Stimulated activated CD4-positive, alpha-beta T cell treated with anti-CD3 and anti-CD28 coated beads, Interleukin-4, amount 100 ng/mL, for 1 hour (primary cell): ENCODE measurements around the gene LPP.

ENCODE experiments used
- DNase-seq: peaks from one replicate; pipeline ENCODE4 v3.0.0-alpha.2; 2020

The LPP gene

DNA sequence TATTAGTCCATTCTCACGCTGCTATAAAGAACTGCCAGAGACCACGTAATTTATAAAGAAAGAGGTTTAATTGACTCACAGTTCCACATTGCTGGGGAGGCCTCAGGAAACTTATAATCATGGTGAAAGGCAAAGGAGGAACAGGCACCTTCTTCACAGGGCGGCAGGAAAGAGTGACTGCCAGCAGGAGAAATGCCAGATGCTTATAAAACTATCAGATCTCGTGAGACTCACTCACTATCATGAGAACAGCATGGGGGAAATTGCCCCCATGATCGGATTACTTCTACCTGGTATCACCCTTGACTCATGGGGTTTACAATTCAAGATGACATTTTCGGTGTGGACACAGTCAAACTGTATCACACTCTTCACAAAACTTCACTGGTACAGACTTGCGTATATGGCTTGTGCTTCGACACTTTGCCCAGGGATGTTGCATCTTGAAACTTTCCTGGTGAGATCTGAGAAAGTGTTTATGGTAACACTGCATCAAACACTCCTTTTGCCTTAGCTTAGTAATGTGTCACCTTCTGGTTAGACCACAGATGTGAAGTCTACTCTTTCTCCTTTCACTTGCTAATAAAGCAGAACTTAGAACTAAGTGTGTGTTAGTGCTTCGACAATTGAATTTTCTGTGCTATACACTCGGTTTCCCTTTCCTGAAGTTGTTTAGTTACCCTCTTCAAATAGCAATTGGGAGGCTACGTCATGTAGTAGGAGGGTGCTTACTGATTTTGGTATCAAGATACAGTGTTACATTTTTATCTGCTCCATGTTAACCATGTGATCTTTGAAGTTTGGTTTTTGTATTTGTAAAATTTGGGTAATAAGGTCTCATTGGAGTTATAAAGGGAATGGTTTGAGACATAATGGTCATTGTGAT is 185.7 kb downstream of the LPP start:
- DNase-seq, result peak; percentile 14

DNA sequence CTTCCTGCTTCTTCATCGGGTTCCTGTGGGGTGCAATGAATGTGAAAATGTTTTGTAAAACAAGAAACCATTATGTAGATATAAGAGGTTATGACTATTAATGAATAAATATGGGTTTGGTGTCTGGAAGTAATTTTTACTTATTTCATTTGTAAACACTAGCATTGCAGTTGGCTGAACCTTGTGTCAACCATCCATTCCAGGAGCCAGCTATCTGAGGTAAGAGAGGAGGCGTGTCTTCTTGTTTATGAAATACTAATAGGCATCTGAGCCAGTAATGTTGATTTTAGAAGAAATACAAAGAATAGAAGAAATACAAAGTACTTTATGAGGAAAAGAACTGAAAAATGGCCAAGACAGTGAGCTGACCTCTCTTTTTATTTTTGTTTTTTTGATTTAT is 187.5 kb downstream of the LPP start:
- no peak for DNase-seq

DNA sequence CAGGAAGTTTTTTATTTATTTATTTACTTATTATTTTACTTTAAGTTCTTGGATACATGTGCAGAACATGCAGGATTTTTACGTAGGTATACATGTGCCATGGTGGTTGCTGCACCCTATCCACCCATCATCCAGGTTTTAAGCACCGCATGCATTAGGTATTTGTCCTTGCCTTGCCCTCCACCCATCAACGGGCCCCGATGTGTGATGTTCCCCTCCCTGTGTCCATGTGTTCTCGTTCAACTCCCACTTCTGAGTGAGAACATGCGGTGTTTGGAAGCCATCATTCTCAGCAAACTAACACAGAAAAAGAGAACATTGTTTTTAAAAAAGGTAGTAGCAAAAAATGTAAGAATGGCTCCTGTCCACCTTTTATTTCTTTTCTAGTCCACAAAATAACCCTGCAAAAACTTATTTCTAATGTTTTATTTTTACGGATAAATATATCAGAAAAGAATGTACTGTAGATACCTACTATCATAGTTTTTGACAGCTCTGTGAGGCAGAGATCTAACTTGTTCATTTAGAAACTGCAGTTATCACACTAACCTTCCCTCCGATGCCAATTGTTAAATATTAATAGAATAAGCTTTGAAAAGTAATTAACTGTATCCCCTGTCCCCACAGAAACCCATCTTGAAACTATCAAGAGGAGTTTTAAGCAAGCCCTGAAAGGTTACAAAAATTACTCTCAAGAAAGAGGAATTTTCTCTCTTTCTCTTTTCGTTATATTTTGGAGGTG is 189.2 kb downstream of the LPP start:
- DNase-seq, result no peak

DNA sequence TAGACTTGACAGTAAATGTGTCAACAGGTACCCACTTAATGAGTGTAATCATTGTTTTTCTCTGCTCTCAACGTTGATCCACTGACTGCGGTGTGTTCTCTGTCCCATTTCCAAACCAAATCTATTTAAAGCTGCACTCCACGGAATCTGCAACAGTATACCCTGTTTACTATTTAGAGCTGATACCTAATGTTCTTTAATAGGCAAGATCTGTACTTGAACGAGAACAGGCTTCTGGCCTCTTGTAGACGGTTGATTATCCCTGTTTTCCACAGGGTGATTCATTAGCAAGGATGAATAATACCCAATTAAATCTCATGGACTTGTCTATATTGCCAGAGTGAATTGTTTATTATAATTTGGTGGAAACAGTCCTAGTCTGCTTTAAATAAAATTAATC is 189.9 kb downstream of the LPP start:
- DNase-seq, result no peak

DNA sequence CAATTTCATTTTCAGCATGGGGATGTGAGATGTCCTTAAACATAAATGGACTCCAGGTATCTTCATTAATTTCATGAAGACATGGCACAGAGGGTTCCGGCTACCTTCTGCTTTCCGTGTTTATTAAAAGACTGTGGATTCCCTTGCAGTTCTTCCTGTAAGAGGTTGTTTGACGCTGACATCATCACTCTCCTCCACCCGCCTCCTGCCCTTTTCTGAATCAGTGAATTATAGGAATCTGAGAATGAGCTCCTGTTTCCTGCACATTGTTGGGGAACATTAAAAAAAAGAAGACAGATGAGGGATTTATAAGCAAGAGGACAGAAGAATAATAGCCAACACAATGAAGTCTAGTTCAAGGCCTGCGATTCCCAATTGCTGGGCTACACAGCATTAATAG is 191.3 kb downstream of the LPP start:
- no peak for DNase-seq

DNA sequence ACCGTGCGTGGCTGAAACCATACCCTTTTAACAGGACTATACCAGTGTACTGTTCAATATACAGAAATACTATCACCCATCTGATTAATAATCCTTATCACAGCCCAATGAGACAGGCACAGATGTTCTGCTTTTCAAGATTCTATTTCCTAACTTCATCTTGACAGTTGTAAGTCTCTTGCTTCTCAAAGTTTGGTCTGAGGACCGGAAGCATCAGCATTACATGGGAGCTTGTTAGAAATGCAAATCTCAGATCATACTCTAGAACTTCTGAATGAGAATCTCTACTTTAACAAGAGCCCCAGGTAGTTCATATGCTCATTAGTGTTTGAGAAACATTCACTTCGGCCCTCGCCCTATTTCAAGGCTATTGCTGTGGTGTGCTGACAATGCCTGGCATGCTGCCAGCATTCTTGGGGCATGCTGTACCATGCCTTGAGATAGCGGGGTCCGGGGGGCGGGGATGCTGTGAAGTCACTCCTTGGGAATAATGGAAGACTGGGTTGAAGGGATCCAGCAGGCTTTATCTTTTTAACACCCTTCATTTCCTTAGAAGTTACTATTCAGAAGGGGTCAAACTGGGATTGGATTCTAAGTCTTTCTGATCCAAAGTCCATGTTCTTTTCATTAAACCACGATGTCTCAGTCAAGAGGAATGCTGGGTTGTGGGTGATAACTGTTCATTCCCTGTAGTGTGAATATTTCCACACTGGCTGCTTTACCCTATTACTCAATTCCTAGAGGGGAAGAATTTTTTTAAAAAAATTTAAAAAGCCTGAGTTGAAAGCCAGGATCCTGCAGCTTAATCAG is 194.7 kb downstream of the LPP start:
- no peak for DNase-seq

DNA sequence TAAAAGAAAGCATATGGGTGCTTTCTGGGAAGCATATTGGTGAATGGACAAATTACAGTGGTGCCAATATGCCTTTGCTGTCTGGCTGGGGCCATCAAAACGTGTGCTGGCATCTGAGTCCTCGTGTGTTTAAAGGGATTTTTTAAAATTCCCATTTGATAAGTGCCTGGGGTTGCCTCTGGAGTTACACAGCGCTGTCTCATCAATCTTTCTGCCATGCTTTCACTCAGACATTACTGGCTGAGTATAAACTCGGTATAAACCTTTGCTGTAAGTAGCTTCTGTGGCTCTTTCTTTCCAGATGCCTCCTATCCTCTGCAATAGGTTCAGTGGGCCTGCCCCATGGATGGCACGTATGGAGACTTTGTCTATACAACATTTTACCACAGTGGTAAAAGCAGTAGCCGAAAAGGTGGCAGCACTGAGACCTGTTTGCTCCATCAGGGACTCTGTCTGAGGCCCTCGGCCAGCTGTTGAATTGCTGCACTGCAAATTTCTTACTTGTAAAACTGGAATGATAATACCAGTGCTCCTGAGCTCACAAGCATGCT is 195.5 kb downstream of the LPP start:
- no peak for DNase-seq

DNA sequence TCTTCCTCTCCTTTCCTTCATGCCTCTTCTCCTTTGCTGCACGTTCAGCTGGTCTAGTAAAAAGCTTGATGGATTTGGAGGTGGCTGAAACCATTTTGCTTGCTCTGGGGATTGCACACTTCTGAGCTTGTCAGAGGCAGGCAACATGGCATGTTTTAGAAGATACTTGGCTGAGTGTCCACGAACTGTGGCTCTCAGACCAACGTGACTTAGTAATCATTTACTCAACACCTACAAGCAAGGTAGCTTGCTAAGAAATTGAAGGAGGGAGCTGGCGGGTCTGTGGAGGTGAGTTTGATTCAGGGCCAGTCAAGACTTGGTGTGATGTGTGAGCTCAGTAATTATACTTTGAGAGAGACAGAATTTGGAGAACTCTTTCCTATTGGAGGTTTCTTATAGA is 196.0 kb downstream of the LPP start:
- DNase-seq, result no peak

DNA sequence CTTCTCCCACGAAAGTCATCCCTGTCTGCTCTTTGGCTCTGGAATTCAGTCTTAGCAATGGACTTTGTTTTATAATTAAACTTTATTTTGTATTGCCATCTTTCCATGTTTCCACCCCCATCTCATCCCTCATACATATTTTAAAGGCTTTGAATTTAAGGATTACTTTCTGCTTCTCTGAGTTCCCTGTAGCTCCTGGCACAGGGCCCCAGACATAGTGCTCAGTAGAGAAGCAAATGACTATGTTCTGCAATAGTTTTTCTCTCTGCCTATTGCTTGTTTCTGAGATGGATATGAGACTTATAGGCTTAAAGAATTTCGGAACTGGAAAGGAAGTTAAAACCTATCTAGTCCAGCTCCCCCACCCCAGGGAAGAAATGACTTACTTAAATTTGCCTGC is 197.0 kb downstream of the LPP start:
- no peak for DNase-seq

DNA sequence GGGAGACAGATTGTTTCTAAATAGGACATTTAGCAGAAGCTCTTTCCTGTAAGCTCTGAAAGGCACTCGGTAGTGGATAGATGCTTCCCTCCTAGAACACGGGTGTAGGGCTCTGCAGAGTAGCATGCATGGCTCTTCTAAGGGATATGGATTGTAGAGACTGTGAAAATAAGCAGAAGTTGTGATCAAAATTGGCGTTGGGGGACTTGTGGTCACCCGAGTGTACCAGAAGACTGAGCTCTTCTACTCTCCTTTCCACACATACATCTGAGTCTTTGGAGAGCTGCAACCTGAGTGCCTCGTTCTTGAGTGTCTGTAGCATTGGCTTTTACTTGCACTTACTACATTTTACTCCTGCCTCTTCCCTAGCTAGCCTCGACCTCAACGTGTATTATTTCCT is 197.7 kb downstream of the LPP start:
- no peak for DNase-seq

DNA sequence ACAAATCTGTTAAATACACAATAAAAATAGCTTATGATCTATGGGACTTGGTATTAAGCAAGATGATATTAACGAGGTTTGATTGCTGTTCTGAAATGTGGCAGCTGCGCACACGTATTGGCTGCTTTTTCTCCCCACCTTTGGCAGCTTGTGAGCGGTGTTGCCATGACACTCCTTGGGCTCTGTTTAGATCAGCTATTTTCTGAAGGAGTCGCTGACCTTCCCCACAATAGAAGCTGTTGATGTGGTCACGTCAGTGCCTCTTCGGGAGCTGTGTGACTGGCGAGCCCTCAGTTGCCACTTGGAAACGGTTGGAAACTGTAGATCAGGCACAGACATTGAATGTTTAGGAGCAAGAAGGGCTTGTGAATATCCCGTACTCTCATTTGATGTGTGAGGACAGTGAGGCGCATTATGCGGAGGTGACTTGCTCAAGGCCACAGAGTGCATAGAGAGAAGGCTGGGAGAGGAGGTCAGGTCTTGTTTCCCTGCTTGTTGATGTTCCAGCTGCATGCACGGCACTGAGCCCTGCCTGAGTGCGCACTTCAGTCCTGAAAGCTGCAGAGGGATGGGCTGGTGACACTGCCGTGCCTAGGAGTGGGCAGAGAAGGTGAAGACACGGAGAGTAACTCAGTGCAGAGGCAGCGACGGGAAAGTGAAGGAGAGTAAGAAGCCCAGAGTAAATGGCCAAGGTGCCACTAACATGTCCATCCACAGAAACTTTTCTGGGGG is 198.4 kb downstream of the LPP start:
- no peak for DNase-seq

DNA sequence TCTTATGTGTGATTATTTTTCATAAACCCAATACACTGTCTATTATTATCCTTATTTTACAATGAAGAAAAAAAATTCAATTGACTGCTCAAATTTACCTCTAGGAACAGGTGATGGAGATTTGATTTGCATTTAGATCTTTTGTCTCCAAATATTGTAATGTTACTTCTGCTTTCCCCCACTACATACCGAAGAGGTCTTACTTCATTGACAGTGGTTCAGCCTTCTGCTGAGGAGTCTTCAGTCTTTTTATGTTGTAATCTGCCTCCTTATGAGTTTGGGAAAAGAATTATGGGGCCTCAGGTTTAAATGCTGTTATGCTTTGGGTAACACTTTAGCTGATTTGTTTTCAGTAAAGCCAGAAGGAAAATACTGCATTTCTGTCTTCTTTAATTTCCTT is 199.5 kb downstream of the LPP start:
- DNase-seq, result no peak

DNA sequence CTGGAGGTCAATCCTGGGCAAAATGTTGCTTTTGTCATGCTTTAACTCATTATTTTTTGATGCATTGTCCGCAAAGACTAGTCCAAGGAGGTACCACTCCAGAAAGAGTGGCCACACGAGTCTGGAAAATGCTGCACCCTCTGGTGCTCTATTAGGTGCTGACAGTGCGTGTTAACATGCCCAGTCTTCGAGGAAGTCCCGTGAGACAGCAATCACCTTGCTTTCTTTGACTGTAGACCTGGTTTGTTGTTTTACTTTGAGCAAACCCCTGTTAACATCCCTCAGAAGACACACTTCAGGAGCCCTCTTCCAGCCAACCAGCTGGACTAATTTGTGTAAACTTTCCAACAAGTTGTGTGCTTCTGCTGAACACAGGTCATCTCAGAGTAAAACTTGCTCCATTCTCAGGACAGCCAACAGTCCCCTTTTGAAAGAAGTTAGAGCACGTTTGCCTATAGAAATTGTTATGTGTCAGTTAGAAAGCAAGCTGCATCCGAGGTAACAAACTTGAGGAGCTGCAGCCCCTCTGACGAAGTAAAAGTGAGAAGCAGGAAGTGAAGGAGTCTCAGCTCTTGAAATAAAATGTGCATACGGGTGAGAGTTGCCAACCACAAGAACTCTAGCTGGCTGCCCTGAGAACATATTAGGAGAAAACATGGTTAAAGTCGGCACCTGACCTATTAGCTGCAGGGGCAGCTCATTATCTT is 205.0 kb downstream of the LPP start:
- no peak for DNase-seq

DNA sequence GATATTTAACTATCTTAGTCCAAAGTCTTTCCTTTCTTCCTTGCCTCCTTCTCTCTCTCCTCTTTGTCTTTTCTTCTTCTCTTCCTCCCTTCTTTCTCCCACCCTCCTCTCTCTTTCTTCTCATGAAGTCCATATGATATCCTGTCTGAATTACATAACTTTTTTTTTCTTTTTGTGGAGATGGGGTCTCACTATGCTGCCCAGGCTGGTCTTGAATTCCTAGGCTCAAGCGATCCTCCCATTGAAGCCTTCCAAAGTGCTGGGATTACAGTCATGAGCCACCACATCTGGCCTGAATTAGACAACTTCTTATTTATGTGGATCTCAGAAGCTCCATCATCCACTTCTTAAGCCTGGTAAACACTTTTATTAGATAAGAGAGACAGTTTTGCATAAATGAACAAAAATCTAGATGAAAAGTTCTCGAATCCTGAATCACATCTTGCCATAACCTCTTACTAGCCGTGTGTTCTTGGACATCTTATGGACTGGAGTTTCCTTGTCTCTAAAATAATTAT is 206.5 kb downstream of the LPP start:
- DNase-seq, result no peak

DNA sequence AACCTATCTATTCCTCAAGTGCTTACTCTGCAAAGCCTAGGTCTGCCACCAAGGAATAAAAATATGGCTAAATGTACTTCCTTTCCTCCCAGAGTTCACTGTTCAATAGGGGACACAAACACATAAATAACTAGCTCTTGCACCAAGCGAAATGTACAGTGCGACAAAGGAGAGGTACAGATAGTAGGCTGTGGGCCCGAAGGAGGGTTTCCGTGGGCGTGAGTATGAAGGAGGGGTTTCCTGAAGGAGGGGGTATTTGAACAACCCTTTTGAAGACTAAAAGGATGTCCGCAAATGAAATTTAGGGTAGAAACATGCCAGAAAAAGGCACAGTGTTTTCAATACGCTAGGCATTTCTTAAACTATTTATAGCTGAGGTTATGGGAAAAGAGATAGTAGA is 207.9 kb downstream of the LPP start:
- DNase-seq, result peak; percentile 16

DNA sequence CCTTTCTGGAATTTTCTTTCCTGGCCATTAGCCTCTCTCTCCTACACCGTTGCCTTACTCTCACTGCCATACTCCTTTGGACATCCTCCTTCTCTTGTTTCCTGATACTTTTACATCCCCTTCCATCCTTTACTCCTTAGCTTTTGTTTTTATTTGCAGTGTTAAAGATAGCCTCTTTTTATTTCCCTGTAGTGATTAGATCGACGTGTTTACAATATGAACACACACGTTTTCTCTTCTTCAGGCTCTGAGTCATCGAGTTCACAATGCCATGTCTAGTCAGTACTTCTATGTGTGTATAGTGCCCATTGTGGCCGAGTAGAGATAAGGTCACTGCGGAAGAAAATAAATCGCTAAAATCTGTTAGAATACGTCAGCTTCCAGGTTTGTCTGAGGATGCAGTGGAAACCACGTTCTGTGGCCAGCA is 208.5 kb downstream of the LPP start:
- DNase-seq, result no peak

DNA sequence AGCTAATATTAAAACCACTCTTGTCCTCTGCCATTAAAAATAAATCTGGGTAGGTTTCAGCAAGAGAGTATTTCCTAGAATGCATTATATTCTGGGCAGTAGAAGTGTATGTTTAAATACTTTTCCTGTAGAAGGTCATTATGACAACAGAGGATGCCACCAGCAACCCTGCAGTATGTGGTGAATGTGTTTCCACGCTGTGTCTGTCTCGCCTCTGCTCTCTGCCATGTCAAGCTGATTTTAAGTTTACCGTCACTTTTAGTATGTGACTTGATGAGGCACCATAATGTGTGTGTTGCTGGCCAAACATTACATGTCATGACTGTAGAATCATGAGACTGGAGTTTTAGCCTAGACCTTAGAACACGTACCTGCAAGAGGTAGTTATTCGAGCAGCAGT is 211.2 kb downstream of the LPP start:
- DNase-seq, result no peak

DNA sequence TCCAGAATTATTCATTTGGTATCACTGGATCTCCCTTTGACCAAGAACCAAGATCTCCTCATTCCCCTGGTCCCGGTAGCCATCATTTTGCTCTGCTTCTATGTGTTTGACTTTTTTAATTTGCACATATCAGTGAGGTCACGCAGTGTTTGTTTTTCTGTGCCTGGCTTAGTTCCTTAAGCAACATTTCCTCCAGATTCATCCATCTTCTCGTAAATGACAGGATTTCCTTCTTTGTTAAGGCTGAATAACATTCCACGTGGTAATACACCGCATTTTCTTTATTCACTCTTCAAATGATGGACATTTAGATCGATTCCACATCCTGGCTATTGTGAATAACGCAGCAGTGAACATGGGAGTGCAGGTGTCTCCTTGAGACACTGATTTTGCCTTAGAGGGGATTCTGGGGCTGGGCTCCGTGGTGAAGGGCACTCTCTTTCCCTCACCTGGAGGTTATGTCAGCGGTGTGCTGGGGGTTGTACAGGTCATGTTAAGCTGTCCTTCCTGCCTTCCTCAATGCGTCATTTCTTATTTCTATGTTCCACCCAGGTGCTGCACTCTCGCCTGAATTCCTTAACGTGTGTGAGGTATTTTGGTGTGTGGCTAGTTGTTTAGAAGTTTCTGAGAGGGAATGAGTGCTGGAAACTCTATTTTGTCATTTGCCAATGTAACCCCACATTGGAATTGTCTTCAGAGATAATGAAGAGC is 212.2 kb downstream of the LPP start:
- DNase-seq, result no peak

DNA sequence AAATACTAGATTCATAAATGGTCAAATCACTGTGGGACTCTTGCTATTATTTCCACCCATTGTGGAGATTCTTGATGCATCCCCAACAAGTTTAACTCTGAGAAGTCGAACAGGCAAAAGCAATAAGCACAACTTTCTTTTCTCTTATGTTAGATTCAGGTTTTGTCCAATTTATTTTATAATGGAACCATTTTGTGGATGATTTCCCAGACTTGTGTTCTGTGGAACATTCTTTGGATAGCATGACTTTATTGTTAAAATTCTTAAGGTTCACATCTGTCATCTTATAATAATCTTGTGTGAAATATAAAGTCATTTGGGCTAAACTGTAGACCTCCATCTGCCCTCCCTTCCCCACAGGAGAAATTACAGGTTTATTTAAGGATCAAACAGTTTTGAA is 213.7 kb downstream of the LPP start:
- no peak for DNase-seq

DNA sequence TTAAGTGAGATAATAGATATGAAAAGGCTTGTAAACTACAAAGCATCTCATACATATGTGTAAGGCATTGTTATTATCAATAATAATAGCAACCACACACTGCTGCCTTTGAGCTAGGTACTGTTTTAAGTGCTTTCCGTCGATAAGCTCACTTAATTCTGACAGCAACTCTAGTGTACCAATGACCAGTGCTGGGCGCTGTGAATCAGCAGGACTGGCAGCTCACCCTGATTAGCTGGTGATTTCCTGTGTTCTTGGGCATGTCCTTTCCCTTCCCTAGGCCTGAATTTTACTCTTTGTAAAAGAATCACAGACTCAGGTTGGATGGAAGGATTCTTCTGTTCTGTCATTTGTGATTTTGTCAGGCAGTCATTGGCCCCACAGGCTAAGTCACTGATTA is 215.6 kb downstream of the LPP start:
- no peak for DNase-seq
